PFSK-1 (cell line): Measurements from ENCODE around the gene LGALS7B.

Experiments
- FOXP2 ChIP-seq: optimal IDR thresholded peaks from 2 replicates; pipeline ENCODE3; 2011; ENCODE audit warnings: borderline replicate concordance, control low read depth, inconsistent platforms; ENCODE audit not compliant: insufficient read depth; ENCODE audit errors: extremely low read length, extremely low read depth
- POLR2AphosphoS5 ChIP-seq: IDR thresholded peaks from 2 replicates; pipeline ENCODE4 v1.6.1; 2012; ENCODE audit warnings: low read depth, mild to moderate bottlenecking, control low read depth, low read length, moderate library complexity
- REST ChIP-seq, 2 experiments: IDR thresholded peaks; 2 replicates each; pipeline versions ENCODE4 v1.6.1 to v1.8.0; 2011 to 2012; ENCODE audit warnings: low read depth in 2 of 2, low read length in 2 of 2, control low read depth in 1 of 2, inconsistent platforms in 1 of 2, mild to moderate bottlenecking in 1 of 2, moderate library complexity in 1 of 2; ENCODE audit not compliant: insufficient read depth in 1 of 2
- SIN3A ChIP-seq: IDR thresholded peaks from 2 replicates; pipeline ENCODE4 v1.6.1; 2012; ENCODE audit warnings: mild to moderate bottlenecking, low read length, moderate library complexity, borderline replicate concordance; ENCODE audit not compliant: insufficient read depth
- TAF1 ChIP-seq: IDR thresholded peaks from 2 replicates; pipeline ENCODE4 v1.6.1; 2012; ENCODE audit warnings: low read length, control low read depth, borderline replicate concordance; ENCODE audit not compliant: insufficient read depth

The LGALS7B gene

DNA sequence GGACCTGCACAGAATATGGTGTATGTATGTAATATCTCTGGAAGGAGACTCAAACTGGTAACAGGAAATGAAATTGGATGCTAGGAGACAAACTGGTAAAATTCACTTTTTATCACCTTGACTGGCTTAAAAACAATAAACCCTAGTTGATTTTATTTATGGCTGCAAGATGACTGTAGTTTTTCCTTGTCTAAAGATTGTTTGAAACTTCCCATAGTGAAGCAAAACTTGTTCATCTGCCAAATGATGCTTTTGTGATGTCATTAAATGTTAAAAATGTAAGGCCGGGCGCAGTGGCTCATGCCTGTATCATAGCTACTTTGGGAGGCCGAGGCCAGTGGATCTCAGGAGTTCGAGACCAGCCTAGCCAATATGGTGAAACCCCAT is 45.1 kb downstream of the LGALS7B start:
- no peak for TF ChIP-seq SIN3A
- no peak for TF ChIP-seq TAF1
- TF ChIP-seq FOXP2, result no peak
- no peak for TF ChIP-seq REST (IDR thresholded peaks at IDR 0.05; ENCODE audit: insufficient read depth in 1 of 2, low read depth in 2 of 2, low read length in 2 of 2)
- no peak for TF ChIP-seq POLR2AphosphoS5

- TF ChIP-seq TAF1 (no peak), REST (IDR thresholded peaks at IDR 0.05; ENCODE audit: insufficient read depth in 1 of 2, low read depth in 2 of 2, low read length in 2 of 2) (no peak), SIN3A (no peak), POLR2AphosphoS5 (no peak), FOXP2 (no peak)
Observed at GRCh38 chr19:38834590-38834989, 45.6 kb downstream of the LGALS7B start.

DNA sequence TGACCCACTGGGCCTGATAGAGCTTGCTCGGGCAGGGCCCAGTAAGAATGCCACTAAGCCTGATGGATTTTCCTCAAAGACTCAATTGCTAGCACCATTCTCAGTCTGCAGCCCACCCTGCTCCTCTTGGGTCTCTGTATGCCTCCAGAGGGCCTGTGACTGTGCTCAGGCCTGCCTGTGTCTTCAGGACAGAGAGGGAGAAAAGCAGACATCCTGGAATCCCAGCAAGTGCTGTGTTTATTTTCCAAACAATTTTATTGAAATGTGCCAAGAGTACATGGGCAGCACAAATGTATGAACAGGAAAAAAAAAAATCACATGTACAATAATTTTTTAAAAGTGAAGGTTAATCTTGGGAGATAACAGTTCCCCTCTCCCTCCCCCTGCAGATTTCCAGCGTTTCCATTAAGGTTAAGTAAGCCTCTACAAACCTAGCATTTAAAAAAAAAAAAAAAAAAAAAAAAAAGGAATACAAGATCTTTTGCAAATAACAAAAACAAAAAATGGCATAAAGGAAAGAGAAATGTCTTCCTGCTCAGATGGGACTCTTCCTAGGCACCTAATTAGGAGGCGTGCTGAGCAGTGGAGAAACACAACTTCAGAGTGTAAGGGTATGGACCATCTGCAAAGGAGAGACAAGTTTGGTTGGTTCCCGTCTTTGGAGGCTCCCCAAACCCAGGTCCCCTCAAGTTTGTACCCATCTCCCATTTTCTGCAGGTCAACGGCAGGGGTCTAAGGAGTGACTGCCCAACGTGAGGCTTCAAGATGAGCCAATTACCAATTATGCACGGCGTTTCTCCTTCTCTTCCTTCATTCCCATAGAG is 47.4 kb downstream of the LGALS7B start:
- no peak for TF ChIP-seq SIN3A

DNA sequence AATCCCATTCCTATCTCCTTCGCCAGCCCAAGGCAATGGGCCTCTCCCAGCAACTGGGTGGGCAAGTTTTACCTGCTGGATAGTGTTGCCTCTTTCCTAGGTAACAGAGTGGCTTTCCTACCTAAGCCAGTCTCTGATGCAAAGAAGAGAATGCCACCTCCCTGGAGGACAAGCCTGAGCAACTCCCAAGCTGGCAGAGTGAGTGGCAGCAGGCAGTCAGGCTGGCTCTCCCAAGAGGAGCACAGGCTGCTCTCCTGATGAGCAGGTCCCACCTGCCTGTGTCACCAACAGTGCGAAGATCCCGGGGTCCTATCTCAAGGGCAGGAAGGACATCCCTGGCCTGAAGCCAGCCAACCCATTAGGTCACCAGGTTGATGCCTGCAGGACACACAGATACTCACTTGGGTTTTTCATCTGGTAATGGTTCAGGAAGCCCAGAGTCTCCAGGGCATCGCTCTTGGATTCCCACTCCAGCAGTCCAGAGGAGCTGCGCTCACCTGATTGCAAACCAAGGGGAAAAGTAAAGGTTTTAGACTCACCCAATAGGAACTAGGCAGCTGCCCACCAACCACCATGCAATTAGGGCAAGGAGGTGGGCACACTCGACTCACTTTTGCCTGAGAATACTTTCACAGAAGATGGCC is 48.1 kb downstream of the LGALS7B start:
- TF ChIP-seq SIN3A, result no peak
- TF ChIP-seq FOXP2, result no peak
- TF ChIP-seq POLR2AphosphoS5, result no peak
- TF ChIP-seq REST (IDR thresholded peaks at IDR 0.05; ENCODE audit: insufficient read depth in 1 of 2, low read depth in 2 of 2, low read length in 2 of 2), result no peak
- TF ChIP-seq TAF1, result no peak

DNA sequence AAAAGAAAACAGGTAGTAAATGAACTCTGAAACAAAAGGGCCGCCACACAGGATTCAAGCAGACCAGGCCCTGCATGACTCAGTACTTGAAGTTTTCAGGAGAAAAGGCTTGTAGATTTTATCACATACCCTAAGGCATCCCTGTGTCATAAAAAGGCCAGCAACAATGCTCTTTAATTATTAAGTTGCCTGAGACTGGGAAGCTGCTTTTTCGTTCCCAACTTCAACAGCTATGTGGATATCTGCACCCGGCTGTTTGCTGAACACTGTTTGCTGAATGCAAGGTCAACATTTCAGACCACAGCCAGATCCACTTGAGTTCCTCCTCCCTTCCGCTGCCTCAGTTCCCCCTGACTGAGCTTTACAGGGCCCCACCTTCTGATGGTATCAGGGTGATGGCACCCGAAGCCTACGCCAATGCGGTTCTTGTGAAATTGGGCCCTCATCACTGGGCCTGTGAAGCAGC is 48.7 kb downstream of the LGALS7B start:
- peak; percentile 23; the same call in 1 of the 2 replicates for TF ChIP-seq POLR2AphosphoS5
- TF ChIP-seq REST (IDR thresholded peaks at IDR 0.05; ENCODE audit: insufficient read depth in 1 of 2, low read depth in 2 of 2, low read length in 2 of 2), result no peak
